PC-9 (cell line): ENCODE data around the gene CLASP1. TPM values are rescaled to one million over a fixed set of nuclear protein-coding genes. Genes with fewer than 3 reads are reported as not detected.

Experiments used
- BruUV-seq: library from RNA; stranded (reverse); fragments of 400-500 nt; replicated peaks from 2 replicates; lab custom pipeline; 2021; lab: Mats Ljungman, UMichigan
- CTCF ChIA-PET: fragments of 300-600 bp; sonication (Branson Sonifier 250); formaldehyde crosslinking; loops from one replicate; lab custom pipeline; 2022; ENCODE audit warnings: antibody characterized with exemption; lab: Charles Lee
- POLR2A ChIA-PET: fragments of 300-600 bp; sonication (Branson Sonifier 250); formaldehyde crosslinking; loops from one replicate; lab custom pipeline; 2022; ENCODE audit warnings: antibody characterized with exemption; ENCODE audit not compliant: unreplicated experiment; lab: Charles Lee
- DNase-seq, 2 experiments: peaks; one replicate each; pipeline versions ENCODE4 v3.0.0 to v3.0.0-alpha.2; 2015 to 2022; ENCODE audit warnings: mixed read lengths in 1 of 2
- H2AFZ ChIP-seq: fragments of 200-600 bp; sonication (generic); 2 replicates; pipeline ENCODE4 v1.8.1; 2017; ENCODE audit warnings: antibody characterized with exemption
- H3F3A ChIP-seq: fragments of 200-600 bp; sonication (generic); 2 replicates; pipeline ENCODE4 v1.8.1; 2017; ENCODE audit warnings: antibody characterized with exemption, mild to moderate bottlenecking, low read depth; ENCODE audit not compliant: insufficient read depth
- H3K27ac ChIP-seq: fragments of 200-600 bp; sonication (generic); 2 replicates; pipeline ENCODE4 v1.6.1; 2016; ENCODE audit warnings: mixed run types
- H3K27me3 ChIP-seq: fragments of 200-600 bp; sonication (generic); 2 replicates; pipeline ENCODE4 v1.6.1; 2016; ENCODE audit warnings: low read depth, mixed run types; ENCODE audit not compliant: insufficient read depth
- H3K36me3 ChIP-seq: fragments of 200-600 bp; sonication (generic); 2 replicates; pipeline ENCODE4 v1.6.1; 2016; ENCODE audit warnings: low read depth, mixed run types
- H3K4me1 ChIP-seq: fragments of 200-600 bp; sonication (generic); replicated peaks from 2 replicates; pipeline ENCODE4 v1.6.1; 2016; ENCODE audit warnings: mixed run types; ENCODE audit not compliant: insufficient read depth
- H3K4me2 ChIP-seq: fragments of 200-600 bp; sonication (generic); 2 replicates; pipeline ENCODE4 v1.6.1; 2017; ENCODE audit warnings: mixed run types
- H3K4me3 ChIP-seq: fragments of 200-600 bp; sonication (generic); 2 replicates; pipeline ENCODE4 v1.6.1; 2016; ENCODE audit warnings: mixed run types
- H3K79me2 ChIP-seq: fragments of 200-600 bp; sonication (generic); 2 replicates; pipeline ENCODE4 v1.6.1; 2017; ENCODE audit warnings: low read depth, mixed run types
- H3K9me2 ChIP-seq: fragments of 200-600 bp; sonication (generic); 2 replicates; pipeline ENCODE4 v1.8.1; 2017; ENCODE audit warnings: mild to moderate bottlenecking; ENCODE audit not compliant: insufficient read depth
- H3K9me3 ChIP-seq: fragments of 200-600 bp; sonication (generic); 2 replicates; pipeline ENCODE4 v1.8.1; 2016; ENCODE audit warnings: low read depth; ENCODE audit not compliant: insufficient read depth
- H4K20me1 ChIP-seq: fragments of 200-600 bp; sonication (generic); 2 replicates; pipeline ENCODE4 v1.8.1; 2017; ENCODE audit not compliant: insufficient read depth
- CTCF ChIP-seq: fragments of 200-600 bp; sonication (generic); conservative IDR thresholded peaks from 2 replicates; pipeline ENCODE4 v1.6.1; 2017; ENCODE audit warnings: mixed run types, antibody characterized with exemption, mild to moderate bottlenecking, moderate library complexity
- EZH2 ChIP-seq: fragments of 200-600 bp; sonication (generic); IDR thresholded peaks from 2 replicates; pipeline ENCODE4 v1.8.0; 2017; ENCODE audit warnings: antibody characterized with exemption, low read depth
- intact Hi-C: fragments of 100-400 bp; cut with micrococcal nuclease; formaldehyde crosslinking; loops from one replicate; pipeline ENCODE4 v1.10.0; 2022; ENCODE audit not compliant: unreplicated experiment
- total RNA-seq: library from RNA; stranded (reverse); gene quantifications from 2 replicates; pipeline ENCODE4 v1.2.3, GENCODE V29; 2021

The CLASP1 gene
- total RNA-seq, 1 experiment from 2014 or later: 61.8 TPM

- H3K4me2 ChIP-seq: no peak overlapping the region
- H3K27me3 ChIP-seq: no peaks in the 10 kb centered on the region
- TF ChIP-seq CTCF (no peak), EZH2 (no peak)
- intact Hi-C loops: loop anchor here (10.0 kb wide), 1 partner anchor 661 kb away; no protein-coding TSS in a partner anchor
- no peaks in the 10 kb centered on the region; the same call in 1 of the 2 replicates for H3F3A ChIP-seq
- ChIA-PET CTCF (interaction anchor here (0.6 to 5.0 kb wide), 12 partner anchors 47 to 393 kb away, joined by 3 to 59 read pairs (median 6); no protein-coding TSS in a partner anchor), POLR2A (interaction anchor here (1.2 kb wide), 1 partner anchor 227 kb away, joined by 4 read pairs; no protein-coding TSS in a partner anchor)
- no peaks in the 10 kb centered on the region for H3K9me2 ChIP-seq
- H3K9me3 ChIP-seq: no peaks in the 10 kb centered on the region
- H2AFZ ChIP-seq: no peak overlapping the region
- H3K79me2 ChIP-seq: no peaks in the 10 kb centered on the region
- no peaks in the 10 kb centered on the region for H4K20me1 ChIP-seq
- no peak for DNase-seq
- peaks cover 6% of the 10 kb centered on the region; the same call in 1 of the 2 replicates for H3K4me1 ChIP-seq
- H3K27ac ChIP-seq: no peak overlapping the region
- peaks cover 23% of the 10 kb centered on the region for H3K36me3 ChIP-seq
- H3K4me3 ChIP-seq: no peak overlapping the region
- no TSS peak for BruUV-seq
These were observed 293.8 kb downstream of the CLASP1 start for GRCh38 chr2:121355488-121355887.

- ChIA-PET POLR2A (no interaction called here), CTCF (interaction anchor here (1.1 kb wide), 1 partner anchor 223 kb away, joined by 3 read pairs; no protein-coding TSS in a partner anchor)
- Histone ChIP-seq H3K36me3 (peaks cover 18% of the 10 kb centered on the region), H3K4me1 (no peaks in the 10 kb centered on the region), H3K9me3 (no peaks in the 10 kb centered on the region), H3K27me3 (no peaks in the 10 kb centered on the region), H3K4me2 (no peak overlapping the region), H4K20me1 (no peaks in the 10 kb centered on the region), H3K9me2 (no peaks in the 10 kb centered on the region), H2AFZ (no peak overlapping the region), H3K79me2 (no peaks in the 10 kb centered on the region), H3K4me3 (no peak overlapping the region), H3K27ac (no peak overlapping the region), H3F3A (no peaks in the 10 kb centered on the region)
- intact Hi-C loops: loop anchor here (10.0 kb wide), 1 partner anchor 657 kb away; no protein-coding TSS in a partner anchor
- BruUV-seq: no TSS peak
- DNase-seq: no peak
- TF ChIP-seq CTCF (no peak), EZH2 (no peak)
These were observed 297.5 kb downstream of the CLASP1 start for GRCh38 chr2:121351521-121352318.

GRCh38 chr2:121350890-121351289, 298.4 kb downstream of the CLASP1 start:
- intact Hi-C loops: loop anchor here (10.0 kb wide), 1 partner anchor 656 kb away; no protein-coding TSS in a partner anchor
- DNase-seq: no peak
- H3K79me2 ChIP-seq: no peaks in the 10 kb centered on the region
- H3K4me1 ChIP-seq: no peaks in the 10 kb centered on the region
- no peak overlapping the region for H2AFZ ChIP-seq
- peaks cover 21% of the 10 kb centered on the region for H3K36me3 ChIP-seq
- no peak overlapping the region for H3K27ac ChIP-seq
- no peaks in the 10 kb centered on the region for H3F3A ChIP-seq
- ChIA-PET POLR2A (no interaction called here), CTCF (no interaction called here)
- no peak overlapping the region for H3K4me2 ChIP-seq
- H3K4me3 ChIP-seq: no peak overlapping the region
- H3K9me2 ChIP-seq: no peaks in the 10 kb centered on the region
- H4K20me1 ChIP-seq: no peaks in the 10 kb centered on the region
- H3K9me3 ChIP-seq: no peaks in the 10 kb centered on the region
- no TSS peak for BruUV-seq
- no peaks in the 10 kb centered on the region for H3K27me3 ChIP-seq
- TF ChIP-seq EZH2 (no peak), CTCF (no peak)
